Retinal pigment epithelial cell (primary cell): ENCODE measurements around the gene DEAF1.

ENCODE experiments used
- DNase-seq: peaks from one replicate; pipeline ENCODE4 v3.0.0-alpha.2; 2010; ENCODE audit warnings: low read depth
- H3K4me3 ChIP-seq: 2 replicates; pipeline ENCODE4 v1.5.1; 2011; ENCODE audit warnings: mild to moderate bottlenecking, low read length, control low read depth, moderate library complexity
- CTCF ChIP-seq: conservative IDR thresholded peaks from 2 replicates; pipeline ENCODE4 v1.5.1; 2011; ENCODE audit warnings: low read depth, low read length, control low read depth, inconsistent platforms

DEAF1 gene

GRCh38 chr11:635945-636510 lies 59.0 kb downstream of the DEAF1 start:
- no peak for TF ChIP-seq CTCF
- no peak for DNase-seq

GRCh38 chr11:630871-631270 lies 64.2 kb downstream of the DEAF1 start:
- no peak overlapping the region for H3K4me3 ChIP-seq
- no peak for DNase-seq
- TF ChIP-seq CTCF: no peak

More at GRCh38 chr11:635945-636510, 59.0 kb downstream of the DEAF1 start:
- no peak overlapping the region for H3K4me3 ChIP-seq

- TF ChIP-seq CTCF: peak; percentile 43
- H3K4me3 ChIP-seq: no peak overlapping the region
- no peak for DNase-seq
Measured at GRCh38 chr11:629237-629583, 65.8 kb downstream of the DEAF1 start.

GRCh38 chr11:628056-628455 lies 67.0 kb downstream of the DEAF1 start:
- no peak for TF ChIP-seq CTCF
- no peak overlapping the region for H3K4me3 ChIP-seq
- no peak for DNase-seq

GRCh38 chr11:627308-627576 lies 67.8 kb downstream of the DEAF1 start:
- no peak for TF ChIP-seq CTCF
- no peak overlapping the region for H3K4me3 ChIP-seq
- DNase-seq: no peak

- H3K4me3 ChIP-seq: no peak within 1 kb of the TSS
- DNase-seq: no peak
- no peak for TF ChIP-seq CTCF
Measured at GRCh38 chr11:626475-627307, 68.3 kb downstream of the DEAF1 start, which contains the start of gene SCT. Gene SCT (minus strand): TSS chr11:627181. CDS start chr11:627143, 38 bp downstream.
